HG03432 (cell line): ENCODE data around the gene OSBPL5.

ENCODE experiments used
- ATAC-seq: cut with Tn5 transposase; IDR thresholded peaks from one replicate; pipeline ENCODE4 v1.9.1; 2021; ENCODE audit warnings: mild to moderate bottlenecking, moderate library complexity; ENCODE audit not compliant: unreplicated experiment

The OSBPL5 gene

DNA sequence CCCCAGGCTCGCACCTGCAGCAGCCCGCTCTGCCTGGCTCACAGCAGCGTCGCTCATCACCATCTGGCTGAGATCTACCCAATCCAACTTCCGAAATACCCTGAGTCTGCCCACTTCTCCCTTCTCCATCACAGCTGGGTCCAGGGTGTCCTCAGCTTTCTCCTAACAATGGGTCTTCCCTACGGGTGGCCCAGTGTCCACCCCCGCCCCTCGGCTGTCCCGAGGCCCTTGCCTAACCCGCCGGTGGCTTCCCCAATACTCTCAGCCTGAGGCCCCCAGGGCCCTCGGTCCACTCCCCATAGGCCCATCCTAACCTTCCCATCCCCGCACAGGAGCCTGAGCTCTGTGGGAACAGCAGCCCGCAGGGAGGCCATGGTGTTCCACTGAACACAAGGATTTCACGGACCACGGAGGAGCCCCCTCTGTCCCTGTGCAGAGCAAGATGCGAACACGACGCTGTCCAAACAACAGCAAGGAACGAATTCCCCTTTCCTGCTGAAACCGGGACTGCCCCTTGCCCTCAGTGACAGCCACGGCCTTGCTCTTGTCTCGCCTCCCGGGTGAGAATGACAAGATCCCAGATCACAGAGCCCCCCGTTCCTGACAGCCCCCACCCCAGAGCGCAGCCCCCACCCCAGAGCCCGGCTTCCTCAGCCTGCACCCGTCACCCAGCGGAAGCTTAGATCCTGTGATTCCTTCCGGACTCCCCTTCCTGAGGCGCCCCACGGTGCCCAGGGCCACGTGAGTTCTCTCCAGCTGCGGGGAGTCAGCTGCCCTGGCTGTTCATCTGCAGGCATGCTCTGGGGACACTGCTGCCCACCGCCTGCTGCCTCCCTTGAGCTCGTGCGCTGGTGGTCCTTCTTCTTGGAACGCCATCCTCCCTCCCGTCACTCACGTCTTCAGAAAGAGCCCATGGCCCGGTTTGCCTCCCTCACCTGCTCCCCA lies 59.0 kb downstream of the OSBPL5 start:
- ATAC-seq, result no peak

DNA sequence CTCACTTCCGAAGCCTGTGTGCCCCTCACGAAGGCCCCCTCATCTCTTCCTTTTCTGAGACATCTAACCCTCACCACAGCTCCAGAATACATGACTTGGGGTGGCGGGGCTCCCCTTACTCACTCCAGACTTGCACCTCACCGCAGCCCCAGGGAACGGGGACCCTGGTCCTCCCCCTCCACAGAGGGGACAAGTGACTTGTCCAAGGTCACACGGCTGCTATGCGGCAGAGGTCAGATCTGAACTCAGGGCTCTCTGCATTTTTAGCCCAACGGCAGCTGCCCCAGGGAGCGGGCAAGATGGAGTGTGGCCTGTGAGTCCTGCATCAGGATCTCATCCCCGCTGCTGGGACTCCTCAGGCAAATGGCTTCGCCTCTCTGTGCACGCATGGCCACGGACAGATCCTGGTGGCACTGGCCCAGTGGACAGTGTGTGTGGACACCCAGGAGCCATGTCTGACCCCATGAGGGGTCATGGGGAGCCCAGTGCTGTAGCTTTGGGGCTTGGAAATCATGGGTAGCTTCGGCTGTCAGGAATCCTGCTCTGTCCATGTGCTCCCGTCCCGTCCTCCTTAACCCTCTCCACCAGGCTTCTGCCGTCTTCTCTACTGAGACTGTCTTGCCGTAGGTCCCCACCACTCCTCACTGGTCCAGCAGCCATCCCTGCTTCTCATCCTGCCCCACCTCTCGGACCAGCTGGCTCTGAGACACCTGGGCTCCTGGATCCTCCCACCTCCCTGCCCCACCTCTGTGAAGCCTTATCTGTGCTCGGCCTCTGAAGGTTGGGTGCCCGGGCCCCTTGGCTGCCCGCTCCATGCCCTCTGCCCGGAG lies 59.9 kb downstream of the OSBPL5 start:
- ATAC-seq, result no peak

DNA sequence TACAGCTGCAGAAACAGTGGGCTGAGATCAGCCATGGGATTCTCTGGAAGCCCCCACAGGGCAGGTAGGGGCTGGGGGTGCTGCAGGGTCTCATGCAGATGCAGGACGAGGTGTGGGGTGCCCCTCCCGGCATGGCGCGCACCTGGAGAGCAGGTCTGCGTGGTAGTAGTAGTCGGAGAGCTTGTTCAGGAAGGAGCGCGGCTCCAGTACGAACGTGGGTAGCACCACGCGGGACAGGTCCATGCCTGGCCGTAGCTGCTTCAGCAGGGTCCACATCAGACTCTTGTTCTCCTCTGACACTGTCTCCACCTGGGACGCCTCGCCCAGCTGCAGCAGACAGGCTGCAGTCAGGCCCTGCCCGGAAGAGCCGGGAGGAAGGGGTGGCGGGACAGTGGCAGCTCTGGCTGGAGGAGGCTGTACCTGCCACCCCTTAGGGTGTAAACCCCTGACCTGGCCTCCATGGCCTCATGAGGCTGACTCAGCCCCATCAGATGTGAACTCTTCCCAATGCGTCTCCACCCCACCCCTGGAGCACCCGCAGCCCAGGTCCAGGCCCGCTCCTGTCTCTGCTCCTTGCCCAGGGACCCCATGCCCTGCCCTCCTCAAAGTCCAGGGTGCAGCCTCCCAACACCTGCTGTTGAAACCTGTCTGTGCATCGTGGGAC lies 60.9 kb downstream of the OSBPL5 start:
- ATAC-seq, result no peak

DNA sequence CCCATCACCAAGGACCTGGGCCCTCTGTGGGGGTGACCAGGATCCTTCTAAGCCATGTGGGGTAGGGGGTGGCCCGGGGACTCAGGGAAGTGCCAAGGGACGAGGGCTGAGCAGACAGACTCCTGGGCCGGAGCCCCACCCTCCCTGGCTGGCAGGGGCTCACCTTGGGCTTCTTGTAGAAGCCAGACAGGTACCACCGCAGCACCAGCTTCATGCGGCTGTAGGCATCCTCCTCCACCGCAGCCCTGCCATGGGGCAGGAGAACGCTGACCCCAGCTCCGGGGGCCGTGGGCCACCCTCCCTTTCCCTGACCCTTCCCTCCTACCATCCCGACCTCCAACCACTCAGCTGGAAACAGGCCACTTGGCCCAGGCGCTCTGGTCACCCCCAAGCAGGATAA lies 62.0 kb downstream of the OSBPL5 start:
- ATAC-seq, result no peak

DNA sequence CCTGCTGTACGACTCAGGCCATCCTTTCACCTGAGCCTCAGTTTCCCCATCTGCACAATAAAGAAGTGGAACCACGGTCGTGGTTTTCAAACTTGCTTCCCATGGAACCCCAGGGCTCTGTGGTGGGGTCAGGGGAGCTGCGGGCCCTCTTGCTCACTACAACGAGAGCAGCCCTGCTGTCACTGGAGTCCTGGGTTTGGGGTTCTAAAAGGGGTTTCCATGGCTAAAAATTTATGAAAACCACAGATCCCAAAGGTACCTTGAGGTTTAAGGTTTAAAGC lies 62.5 kb downstream of the OSBPL5 start:
- ATAC-seq, result no peak

DNA sequence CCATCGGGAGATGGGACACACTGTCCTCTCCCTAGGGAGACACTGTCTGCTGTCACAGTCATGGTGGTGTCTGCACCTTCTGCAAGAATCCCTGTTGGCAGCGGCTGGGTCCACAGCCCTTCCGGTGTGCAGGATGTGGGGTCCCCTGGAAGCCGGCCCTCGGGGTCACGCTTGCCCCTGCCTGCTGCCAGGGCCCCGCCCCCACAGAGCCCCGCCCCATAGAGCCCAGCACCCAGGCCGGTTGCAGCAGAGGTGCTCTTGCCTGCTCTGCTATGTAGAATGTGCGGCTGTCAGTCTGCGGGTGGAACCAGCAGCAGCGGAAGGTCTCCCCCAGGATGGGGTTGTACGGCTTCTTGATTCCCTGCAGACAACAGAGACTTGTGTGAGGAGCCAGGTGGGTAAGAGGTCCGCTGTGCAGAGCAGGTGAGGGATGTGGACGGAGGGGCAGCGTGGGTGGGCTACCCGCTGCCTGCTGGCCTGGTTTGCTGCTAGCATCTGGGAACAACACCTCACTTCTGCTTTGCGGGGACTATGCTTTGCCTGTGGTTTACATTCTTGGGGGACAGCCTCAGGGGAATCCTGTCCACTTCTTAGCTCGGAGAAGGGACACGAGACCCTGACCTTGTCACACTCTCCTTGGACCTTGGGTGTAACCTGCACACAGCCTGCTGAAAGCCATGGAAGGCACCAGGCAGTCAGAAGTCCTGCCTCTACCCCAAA lies 63.0 kb downstream of the OSBPL5 start:
- ATAC-seq, result no peak

DNA sequence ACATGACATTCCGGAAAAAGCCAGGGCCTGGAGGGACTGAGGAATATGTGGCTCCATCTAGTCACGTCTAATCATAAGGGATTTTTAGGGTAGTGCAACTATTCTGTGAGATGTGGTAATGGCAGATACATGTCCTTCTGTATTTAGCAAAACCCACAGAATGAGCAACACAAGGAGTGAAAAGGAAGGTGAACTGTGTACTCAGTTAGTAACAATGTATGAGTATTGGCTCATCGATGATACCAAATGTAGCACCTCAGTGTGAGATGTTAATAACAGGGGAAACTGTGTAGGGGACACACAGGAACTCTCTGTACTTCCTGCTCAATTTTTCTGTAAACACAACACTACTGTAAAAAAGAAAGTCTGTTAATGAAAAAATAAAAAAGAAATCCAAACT lies 65.9 kb downstream of the OSBPL5 start:
- no peak for ATAC-seq

DNA sequence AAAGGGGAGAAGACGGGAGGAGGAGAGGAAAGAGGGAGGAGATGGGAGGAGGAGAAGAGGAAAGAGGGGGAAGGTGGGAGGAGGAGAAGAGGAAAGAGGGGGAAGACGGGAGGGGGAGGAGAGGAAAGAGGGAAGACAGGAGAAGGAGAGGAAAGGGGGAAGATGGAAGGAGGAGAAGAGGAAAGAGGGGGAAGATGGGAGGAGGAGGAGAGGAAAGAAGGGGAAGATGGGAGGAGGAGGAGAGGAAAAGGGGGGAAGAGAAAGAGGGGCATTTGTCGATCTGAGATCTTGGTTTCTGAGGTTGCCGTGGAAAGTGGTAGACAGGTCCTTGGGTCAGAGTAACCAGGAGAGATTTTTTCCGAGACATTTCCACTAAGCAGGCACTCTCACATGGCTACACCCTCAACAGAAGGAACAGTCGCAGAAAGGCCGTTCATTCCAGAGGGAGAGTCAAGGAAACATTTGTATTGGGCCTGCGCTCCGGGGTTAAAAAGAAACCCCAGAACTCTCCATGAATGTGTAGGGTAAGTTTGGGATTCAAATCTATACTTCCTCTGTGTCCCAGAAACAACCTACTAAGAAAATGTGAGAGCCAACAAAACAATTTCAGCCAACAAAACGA lies 68.1 kb downstream of the OSBPL5 start:
- no peak for ATAC-seq

DNA sequence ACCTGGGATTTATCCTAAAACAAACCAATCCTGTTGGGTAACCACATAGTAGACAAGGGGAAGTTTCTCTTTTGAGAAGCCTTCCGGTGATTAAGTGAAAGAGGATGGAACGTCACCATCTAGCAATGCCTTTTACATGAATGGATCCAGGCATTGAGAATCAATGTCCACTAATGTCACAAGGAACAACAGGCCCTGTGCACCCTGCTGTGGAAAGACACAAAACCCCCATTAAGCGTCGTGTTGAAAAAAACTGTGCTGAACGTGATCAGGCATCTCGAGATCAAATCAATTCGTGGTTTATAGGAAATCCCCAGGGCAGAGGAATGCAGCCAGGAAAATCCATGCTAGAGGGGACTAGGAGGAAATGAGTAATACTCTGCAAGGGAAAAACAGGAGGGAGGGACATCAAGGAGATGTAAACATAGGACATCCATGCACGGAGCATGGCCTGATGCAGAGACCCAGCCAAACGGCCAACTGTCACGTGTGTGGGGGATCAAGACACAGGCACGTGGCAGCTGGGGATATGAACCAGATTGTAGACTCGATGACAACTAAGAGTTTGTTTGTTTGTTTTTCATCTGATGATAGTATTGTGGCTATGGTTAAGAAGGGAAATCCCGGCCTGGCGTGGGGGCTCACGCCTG lies 69.3 kb downstream of the OSBPL5 start:
- no peak for ATAC-seq

DNA sequence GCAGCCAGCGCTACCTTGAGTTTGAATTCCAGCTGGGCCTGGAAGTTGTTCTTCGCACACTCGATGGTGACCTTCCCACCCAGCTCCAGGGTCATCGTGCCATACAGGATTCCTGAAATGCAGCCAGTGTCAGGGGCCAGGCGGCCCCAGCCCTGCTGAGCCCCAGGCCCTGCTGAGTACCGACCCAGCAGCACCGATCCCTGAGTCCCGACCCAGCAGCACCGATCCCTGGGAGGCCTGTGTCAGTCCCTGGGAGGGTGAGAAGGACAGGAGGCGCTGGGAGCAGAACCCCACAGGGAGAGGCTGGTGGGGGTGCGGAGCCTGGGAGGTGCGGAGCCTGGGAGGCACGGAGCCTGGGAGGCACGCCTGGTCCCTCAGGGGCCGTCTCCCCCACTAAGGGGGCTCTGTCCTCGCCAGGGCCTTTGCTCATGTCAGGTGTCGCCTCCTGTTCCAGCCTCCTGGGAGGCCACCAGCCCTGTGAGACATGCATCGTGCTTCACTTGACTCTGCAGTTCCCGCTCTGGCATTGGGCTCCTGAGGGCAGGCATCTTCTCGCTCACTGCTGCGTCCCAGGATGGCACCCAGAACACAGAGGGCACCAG lies 70.8 kb downstream of the OSBPL5 start:
- no peak for ATAC-seq

DNA sequence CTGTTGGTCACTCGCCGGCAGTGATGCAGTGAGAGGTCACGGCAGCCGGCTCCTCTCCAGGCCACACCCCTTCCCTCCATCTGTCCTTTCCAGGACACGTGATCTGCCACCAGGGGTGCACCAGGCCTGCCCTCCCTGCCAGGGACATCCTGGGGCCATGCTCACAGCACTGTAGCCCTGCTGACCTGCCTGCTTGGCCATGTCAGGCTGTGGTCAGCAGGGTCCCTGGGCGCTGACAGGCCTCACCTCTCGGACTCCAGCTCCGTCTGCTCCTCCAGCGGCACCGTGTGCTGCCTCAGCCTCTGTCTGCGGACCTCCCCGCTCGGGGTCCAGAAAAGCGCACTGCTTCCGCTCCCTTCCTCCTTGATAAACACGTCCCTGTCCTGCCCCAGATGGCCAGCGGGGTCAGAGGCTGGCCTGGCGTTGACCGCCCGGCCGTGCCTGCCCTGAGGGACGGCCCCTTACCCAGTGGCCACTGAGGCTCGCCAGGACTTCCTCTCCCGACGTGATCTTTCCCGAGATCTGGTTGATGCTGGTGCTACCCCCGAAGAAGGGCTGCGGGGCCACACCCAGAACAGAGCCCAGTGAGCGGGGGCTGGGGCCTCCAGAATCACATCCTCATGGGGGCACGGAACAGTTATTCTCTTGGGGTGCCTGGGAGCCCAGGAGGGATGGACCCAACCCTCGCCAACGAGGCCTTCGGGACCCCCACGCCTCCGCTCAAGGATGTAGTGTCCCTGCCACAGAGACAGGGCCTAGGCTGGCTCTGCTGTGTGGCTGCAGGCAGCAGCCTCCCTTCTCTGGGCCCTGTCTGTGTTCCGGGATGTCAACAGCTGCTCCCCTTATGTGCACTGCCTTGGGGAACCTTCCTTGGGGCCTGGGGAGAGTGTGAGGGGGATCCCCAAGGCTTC lies 71.6 kb downstream of the OSBPL5 start:
- no peak for ATAC-seq

DNA sequence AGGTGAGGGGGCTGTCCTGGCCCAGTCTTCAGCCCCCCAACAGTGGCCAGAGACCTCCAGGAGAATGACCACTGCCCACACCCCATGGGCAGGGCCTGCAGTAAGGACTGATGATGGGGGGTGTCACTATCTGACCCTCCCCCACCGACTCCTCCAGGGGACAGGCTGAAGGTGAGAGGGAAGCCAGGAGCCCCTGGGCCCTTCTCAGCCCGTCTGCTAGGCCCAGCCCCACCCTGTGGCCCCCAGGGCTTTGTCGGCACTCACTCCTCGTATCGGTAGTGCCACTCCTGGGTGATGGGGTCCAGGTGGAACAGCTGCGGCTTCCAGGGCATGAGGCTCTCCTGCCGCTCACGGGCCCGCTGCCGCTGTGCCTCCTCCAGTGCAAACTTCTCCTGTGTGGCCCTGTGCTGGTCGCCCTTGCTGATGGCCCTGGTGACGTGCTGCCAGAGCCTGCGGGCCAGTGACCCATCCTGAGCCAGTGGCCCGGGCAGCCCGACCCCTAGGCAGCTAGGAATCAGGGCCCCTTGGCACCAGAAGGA lies 72.4 kb downstream of the OSBPL5 start:
- ATAC-seq, result no peak

DNA sequence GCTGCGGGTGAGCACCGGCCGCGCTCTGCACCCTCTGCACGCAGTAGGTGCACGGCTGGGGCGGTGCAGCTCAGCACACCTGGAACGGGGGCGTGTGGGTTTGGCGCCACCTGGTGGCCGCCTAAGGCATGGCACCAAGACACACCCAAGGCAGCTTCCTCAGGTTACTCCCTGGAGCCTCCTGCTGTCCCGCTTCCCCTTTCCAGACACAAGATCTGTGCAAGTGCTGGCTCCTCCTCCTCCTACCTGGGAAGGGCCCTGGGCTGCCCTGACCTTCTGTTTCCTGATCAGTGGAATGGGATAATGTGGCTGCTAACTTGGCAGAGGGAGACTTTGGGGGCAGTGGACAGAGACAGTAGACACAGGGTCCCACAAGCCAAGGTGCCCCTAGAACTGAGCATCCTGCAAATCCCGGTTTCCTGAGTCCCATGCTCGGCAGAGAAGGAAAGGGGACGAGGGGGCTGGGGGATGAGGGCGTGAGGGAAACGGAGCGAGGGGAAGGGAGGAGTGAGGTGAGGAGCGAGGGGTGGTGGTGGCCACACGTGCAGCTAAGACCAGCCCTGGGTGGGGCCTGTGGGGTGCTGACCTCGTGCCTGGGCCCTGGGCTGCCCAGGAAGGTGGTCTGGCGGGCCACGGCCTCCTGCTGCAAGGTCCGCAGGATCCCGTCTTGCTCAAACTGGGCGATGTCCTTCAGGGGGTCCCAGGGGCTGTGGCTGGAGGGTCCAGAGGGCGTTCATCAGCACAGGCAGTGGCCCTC lies 73.1 kb downstream of the OSBPL5 start:
- peak; percentile 61 for ATAC-seq

DNA sequence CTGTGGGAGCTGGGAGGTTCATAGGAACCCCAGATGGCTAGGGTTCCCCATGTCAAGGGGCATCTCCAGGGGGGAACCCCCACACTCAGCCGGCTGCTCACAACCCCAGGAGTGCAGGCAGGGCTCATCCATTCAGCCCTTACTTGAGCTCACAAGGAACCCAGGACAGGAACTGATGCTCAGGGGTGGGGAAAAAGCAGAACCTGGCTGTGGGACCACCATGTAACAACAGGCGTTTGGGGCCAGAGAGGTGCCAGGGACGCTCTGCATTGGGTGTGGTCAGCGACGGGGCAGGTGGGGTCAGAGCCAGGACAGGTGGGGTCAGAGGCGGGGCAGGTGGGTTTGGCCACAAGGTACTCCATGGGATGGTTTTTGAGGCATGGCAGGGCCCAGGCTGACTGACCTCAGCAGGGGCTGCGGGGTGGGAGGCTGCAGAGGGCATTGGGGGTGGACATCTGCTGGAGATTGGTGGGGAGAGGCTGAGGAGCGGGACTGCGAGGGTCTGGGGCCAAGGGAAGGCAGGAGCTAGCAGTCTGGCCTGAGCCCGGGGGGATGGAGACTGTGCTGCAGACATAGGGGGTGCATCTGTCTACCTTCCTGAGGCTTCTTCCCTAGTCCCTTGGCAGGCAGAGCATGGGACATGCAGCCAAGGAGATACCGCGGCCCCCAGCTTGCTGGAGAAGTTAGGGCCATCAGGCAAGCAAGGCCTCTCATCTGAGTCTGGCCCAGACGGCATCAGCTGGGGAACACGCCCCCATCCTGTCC lies 73.8 kb downstream of the OSBPL5 start:
- no peak for ATAC-seq

DNA sequence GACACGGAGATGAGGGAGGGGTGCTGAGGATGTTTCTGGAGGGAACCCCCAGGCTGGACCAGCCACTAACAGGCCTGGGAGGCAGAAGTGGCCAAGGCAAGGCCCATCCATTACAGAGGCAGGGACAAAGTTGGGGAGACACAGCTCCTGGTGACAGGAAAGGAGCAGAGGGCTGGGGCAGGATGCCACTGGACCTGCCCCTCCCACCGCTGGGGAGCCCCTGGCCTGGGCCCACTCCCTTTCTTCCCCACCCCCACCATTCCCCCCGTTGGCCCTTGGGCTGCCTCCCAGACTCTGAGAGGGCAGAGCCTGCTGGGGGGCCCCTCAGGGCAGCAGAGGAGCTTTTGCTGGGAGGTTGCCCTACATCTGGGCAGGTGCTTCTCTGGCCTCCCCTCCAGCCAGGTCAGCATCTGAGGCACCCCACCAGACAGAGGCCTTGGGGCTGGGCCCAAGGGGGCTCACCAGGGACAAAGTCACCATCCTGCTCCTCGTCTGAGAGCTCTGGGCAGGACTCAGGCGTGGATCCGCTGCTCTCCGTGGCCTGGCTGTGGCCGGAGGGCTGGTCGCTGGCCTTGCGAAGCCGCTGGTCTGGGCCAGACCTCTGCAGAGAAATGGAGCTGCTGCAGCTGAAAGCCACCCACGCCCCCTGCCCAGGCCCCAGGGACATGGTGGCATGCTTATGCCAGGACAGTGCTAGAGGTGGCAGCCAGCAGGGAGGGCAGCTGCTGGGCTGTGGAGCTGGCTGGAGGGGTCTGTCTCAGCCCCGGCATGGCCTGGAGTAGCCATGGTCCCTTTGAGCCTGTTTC lies 74.8 kb downstream of the OSBPL5 start:
- ATAC-seq, result no peak
